Naive thymus-derived CD4-positive, alpha-beta T cell (primary cell): Measurements from ENCODE around the gene SEMA3C. TPM values are rescaled to one million over a fixed set of nuclear protein-coding genes. Genes with fewer than 3 reads are reported as not detected.

Experiments used
- ATAC-seq: fragments of 150-1000 bp; cut with Tn5 transposase; 2 replicates; pipeline ENCODE4 v1.10.0; 2021; ENCODE audit warnings: mild to moderate bottlenecking, moderate library complexity
- CTCF ChIA-PET: fragments of 350-600 bp; sonication (Branson Sonifier 250); formaldehyde crosslinking; loops from one replicate; lab custom pipeline; 2021; ENCODE audit warnings: antibody characterized with exemption; lab: Charles Lee
- POLR2A ChIA-PET: fragments of 350-600 bp; sonication (Branson Sonifier 250); formaldehyde crosslinking; loops from one replicate; lab custom pipeline; 2021; ENCODE audit warnings: antibody characterized with exemption, inconsistent platforms; lab: Charles Lee
- DNase-seq, 9 donors: peaks; one replicate each; pipeline versions ENCODE4 v3.0.0 to v3.0.0-alpha.2; 2020 to 2022; ENCODE audit warnings: mixed read lengths in 1 of 9
- H3K27ac ChIP-seq: one replicate; pipeline ENCODE4 v1.7.0; 2013; ENCODE audit warnings: mild to moderate bottlenecking, low read depth, low read length, moderate library complexity
- H3K27me3 ChIP-seq, 2 donors: one replicate each; pipeline ENCODE4 v1.7.0; 2013; ENCODE audit warnings: low read length in 2 of 2, mild to moderate bottlenecking in 2 of 2, moderate library complexity in 2 of 2; ENCODE audit not compliant: control insufficient read depth in 2 of 2, insufficient read depth in 2 of 2
- H3K36me3 ChIP-seq, 3 experiments: 1 replicate in 2 of 3; 2 replicates in 1 of 3; pipeline ENCODE4 v1.7.0; 2013; ENCODE audit warnings: low read length in 3 of 3, mild to moderate bottlenecking in 3 of 3, moderate library complexity in 1 of 3; ENCODE audit not compliant: insufficient read depth in 3 of 3, control insufficient read depth in 2 of 3
- H3K4me1 ChIP-seq, 2 donors: one replicate each; pipeline ENCODE4 v1.7.0; 2013; ENCODE audit warnings: low read length in 2 of 2, mild to moderate bottlenecking in 2 of 2, moderate library complexity in 1 of 2; ENCODE audit not compliant: control insufficient read depth in 2 of 2, insufficient read depth in 2 of 2
- H3K4me3 ChIP-seq: 2 replicates; pipeline ENCODE4 v1.7.0; 2013; ENCODE audit warnings: mild to moderate bottlenecking, low read length
- H3K9me3 ChIP-seq, 3 experiments: 1 replicate in 2 of 3; 2 replicates in 1 of 3; pipeline ENCODE4 v1.7.0; 2013; ENCODE audit warnings: low read length in 3 of 3; ENCODE audit not compliant: control insufficient read depth in 2 of 3
- H3K27ac Mint-ChIP-seq, 9 donors: one replicate each; pipeline ENCODE4 v1.8.0; 2020 to 2022; ENCODE audit warnings: mixed read lengths in 9 of 9, mild to moderate bottlenecking in 8 of 9, moderate library complexity in 5 of 9, inconsistent platforms in 2 of 9
- H3K27me3 Mint-ChIP-seq, 5 donors: one replicate each; pipeline ENCODE4 v1.8.0; 2021 to 2022; ENCODE audit warnings: mixed read lengths in 5 of 5, mild to moderate bottlenecking in 1 of 5
- H3K36me3 Mint-ChIP-seq, 5 donors: one replicate each; pipeline ENCODE4 v1.8.0; 2020 to 2022; ENCODE audit warnings: mixed read lengths in 5 of 5, mild to moderate bottlenecking in 3 of 5, inconsistent platforms in 1 of 5
- H3K4me1 Mint-ChIP-seq, 7 donors: one replicate each; pipeline ENCODE4 v1.8.0; 2020 to 2022; ENCODE audit warnings: mixed read lengths in 7 of 7, mild to moderate bottlenecking in 3 of 7, inconsistent platforms in 1 of 7
- H3K4me3 Mint-ChIP-seq, 10 donors: one replicate each; pipeline ENCODE4 v1.8.0; 2020 to 2022; ENCODE audit warnings: mild to moderate bottlenecking in 10 of 10, mixed read lengths in 10 of 10, moderate library complexity in 6 of 10, inconsistent platforms in 2 of 10
- H3K9me3 Mint-ChIP-seq, 11 donors: one replicate each; pipeline ENCODE4 v1.8.0; 2020 to 2022; ENCODE audit warnings: mixed read lengths in 11 of 11, mild to moderate bottlenecking in 4 of 11, inconsistent platforms in 1 of 11, moderate library complexity in 1 of 11
- intact Hi-C, 2 donors: fragments of 100-400 bp; cut with micrococcal nuclease; formaldehyde crosslinking; loops; one replicate each; pipeline ENCODE4 v1.15.1; 2023
- polyA plus RNA-seq, 2 donors: library from polyadenylated mRNA; unstranded; fragments of 300-500 nt; fragmentation: Illumina TruSeq; gene quantifications; one replicate each; pipeline ENCODE4 v1.2.3, GENCODE V29; 2021
- total RNA-seq, 6 experiments: library from RNA in 5 of 6; stranded (reverse) in 5 of 6; gene quantifications; 1 replicate in 5 of 6; 2 replicates in 1 of 6; pipeline ENCODE4 v1.2.3 and lab custom pipeline; 2021 to 2026

SEMA3C gene
- total and polyA plus RNA-seq, 7 experiments from 2014 or later: 0.35 to 9.4 (median 0.85) TPM; not detected in 3

GRCh38 chr7:80954191-80954590, 35.3 kb upstream of the SEMA3C start:
- no peaks in the 10 kb centered on the region for H3K9me3 ChIP-seq
- H3K36me3 Mint-ChIP-seq: no peaks in the 10 kb centered on the region
- no peak overlapping the region for H3K4me3 Mint-ChIP-seq
- H3K27me3 Mint-ChIP-seq: no peaks in the 10 kb centered on the region
- ChIA-PET CTCF (no interaction called here), POLR2A (no interaction called here)
- H3K27ac Mint-ChIP-seq: no peak overlapping the region
- ATAC-seq (no peak), DNase-seq (no peak)
- no peaks in the 10 kb centered on the region for H3K4me1 Mint-ChIP-seq
- H3K27ac ChIP-seq: no peak overlapping the region
- intact Hi-C loops: no loop called here
- H3K4me3 ChIP-seq: no peak overlapping the region
- no peaks in the 10 kb centered on the region for H3K4me1 ChIP-seq
- H3K27me3 ChIP-seq: no peaks in the 10 kb centered on the region
- peaks cover 0 to 4% (median 0%) of the 10 kb centered on the region in 11 donors for H3K9me3 Mint-ChIP-seq
- no peaks in the 10 kb centered on the region for H3K36me3 ChIP-seq

GRCh38 chr7:80950550-80950967, 31.7 kb upstream of the SEMA3C start:
- Histone ChIP-seq H3K36me3 (no peaks in the 10 kb centered on the region), H3K27ac (no peak overlapping the region), H3K9me3 (no peaks in the 10 kb centered on the region), H3K27me3 (no peaks in the 10 kb centered on the region), H3K4me1 (no peaks in the 10 kb centered on the region), H3K4me3 (no peak overlapping the region)
- intact Hi-C loops: no loop called here
- ATAC-seq: peak; percentile 27
- Mint-ChIP-seq H3K27me3 (no peaks in the 10 kb centered on the region), H3K4me3 (no peak overlapping the region), H3K9me3 (peaks cover 0 to 6% (median 0%) of the 10 kb centered on the region in 11 donors), H3K36me3 (no peaks in the 10 kb centered on the region), H3K27ac (no peak overlapping the region), H3K4me1 (no peaks in the 10 kb centered on the region)
- no peak for DNase-seq
- ChIA-PET CTCF (no interaction called here), POLR2A (no interaction called here)

- Mint-ChIP-seq H3K4me1 (no peaks in the 10 kb centered on the region), H3K9me3 (peaks cover 0 to 10% (median 0%) of the 10 kb centered on the region in 11 donors), H3K4me3 (no peak overlapping the region), H3K27me3 (no peaks in the 10 kb centered on the region), H3K36me3 (no peaks in the 10 kb centered on the region), H3K27ac (no peak overlapping the region)
- Histone ChIP-seq H3K4me1 (no peaks in the 10 kb centered on the region), H3K36me3 (no peaks in the 10 kb centered on the region), H3K4me3 (no peak overlapping the region), H3K9me3 (no peaks in the 10 kb centered on the region), H3K27ac (no peak overlapping the region), H3K27me3 (no peaks in the 10 kb centered on the region)
- CTCF ChIA-PET: no interaction called here
- ATAC-seq (no peak), DNase-seq (no peak)
- POLR2A ChIA-PET: no interaction called here
- intact Hi-C loops: no loop called here
Observed at GRCh38 chr7:80949449-80949848, 30.6 kb upstream of the SEMA3C start.

- ChIA-PET CTCF (no interaction called here), POLR2A (no interaction called here)
- no peak overlapping the region for H3K27ac Mint-ChIP-seq
- no peaks in the 10 kb centered on the region for H3K4me1 Mint-ChIP-seq
- H3K36me3 ChIP-seq: no peaks in the 10 kb centered on the region
- H3K4me3 ChIP-seq: no peak overlapping the region
- H3K27ac ChIP-seq: no peak overlapping the region
- no peaks in the 10 kb centered on the region for H3K27me3 Mint-ChIP-seq
- H3K4me1 ChIP-seq: no peaks in the 10 kb centered on the region
- peaks cover 0 to 10% (median 0%) of the 10 kb centered on the region in 11 donors for H3K9me3 Mint-ChIP-seq
- no peaks in the 10 kb centered on the region for H3K27me3 ChIP-seq
- no peaks in the 10 kb centered on the region for H3K36me3 Mint-ChIP-seq
- H3K9me3 ChIP-seq: no peaks in the 10 kb centered on the region
- DNase-seq (no peak), ATAC-seq (no peak)
- no peak overlapping the region for H3K4me3 Mint-ChIP-seq
- intact Hi-C loops: no loop called here
Observed at GRCh38 chr7:80946858-80947257, 28.0 kb upstream of the SEMA3C start.

- no peaks in the 10 kb centered on the region for H3K9me3 ChIP-seq
- no peaks in the 10 kb centered on the region for H3K36me3 ChIP-seq
- no peaks in the 10 kb centered on the region for H3K4me1 ChIP-seq
- Mint-ChIP-seq H3K36me3 (no peaks in the 10 kb centered on the region), H3K4me3 (no peak overlapping the region), H3K27me3 (no peaks in the 10 kb centered on the region), H3K9me3 (peaks cover 0 to 10% (median 0%) of the 10 kb centered on the region in 11 donors), H3K4me1 (no peaks in the 10 kb centered on the region), H3K27ac (no peak overlapping the region)
- no peak overlapping the region for H3K4me3 ChIP-seq
- intact Hi-C loops: no loop called here
- DNase-seq (no peak), ATAC-seq (no peak)
- no peaks in the 10 kb centered on the region for H3K27me3 ChIP-seq
- H3K27ac ChIP-seq: no peak overlapping the region
- ChIA-PET CTCF (no interaction called here), POLR2A (no interaction called here)
Observed at GRCh38 chr7:80945976-80946375, 27.1 kb upstream of the SEMA3C start.

- ATAC-seq (no peak), DNase-seq (no peak)
- Mint-ChIP-seq H3K4me3 (no peak overlapping the region), H3K27me3 (no peaks in the 10 kb centered on the region), H3K27ac (no peak overlapping the region), H3K4me1 (no peaks in the 10 kb centered on the region), H3K9me3 (peaks cover 0 to 7% (median 0%) of the 10 kb centered on the region in 11 donors), H3K36me3 (no peaks in the 10 kb centered on the region)
- Histone ChIP-seq H3K4me3 (no peak overlapping the region), H3K36me3 (no peaks in the 10 kb centered on the region), H3K27ac (no peak overlapping the region), H3K9me3 (no peaks in the 10 kb centered on the region), H3K4me1 (no peaks in the 10 kb centered on the region), H3K27me3 (no peaks in the 10 kb centered on the region)
- intact Hi-C loops: no loop called here
- POLR2A ChIA-PET: no interaction called here
- CTCF ChIA-PET: no interaction called here
Observed at GRCh38 chr7:80943342-80943741, 24.5 kb upstream of the SEMA3C start.

GRCh38 chr7:80942261-80943041, 23.6 kb upstream of the SEMA3C start:
- Mint-ChIP-seq H3K4me3 (no peak overlapping the region), H3K27ac (no peak overlapping the region), H3K36me3 (no peaks in the 10 kb centered on the region), H3K4me1 (no peaks in the 10 kb centered on the region), H3K9me3 (peaks cover 0 to 7% (median 0%) of the 10 kb centered on the region in 11 donors), H3K27me3 (no peaks in the 10 kb centered on the region)
- ChIA-PET CTCF (no interaction called here), POLR2A (no interaction called here)
- Histone ChIP-seq H3K27me3 (no peaks in the 10 kb centered on the region), H3K36me3 (no peaks in the 10 kb centered on the region), H3K4me3 (no peak overlapping the region), H3K27ac (no peak overlapping the region), H3K9me3 (no peaks in the 10 kb centered on the region), H3K4me1 (no peaks in the 10 kb centered on the region)
- DNase-seq (no peak), ATAC-seq (no peak)
- intact Hi-C loops: no loop called here
